Karpas-422 (cell line): ENCODE data around the gene C1RL. TPM values are rescaled to one million over a fixed set of nuclear protein-coding genes. Genes with fewer than 3 reads are reported as not detected.

Experiments used
- DNase-seq: peaks from one replicate; pipeline ENCODE4 v3.0.0-alpha.2; 2015
- H2AFZ ChIP-seq: fragments of 200-600 bp; sonication (generic); 2 replicates; pipeline ENCODE4 v1.6.1; 2014; ENCODE audit warnings: antibody characterized with exemption, low read length, mixed read lengths
- H3K27ac ChIP-seq: fragments of 200-600 bp; sonication (generic); 2 replicates; pipeline ENCODE4 v1.5.1; 2014; ENCODE audit warnings: mild to moderate bottlenecking, low read length, moderate library complexity
- H3K27me3 ChIP-seq: fragments of 200-600 bp; sonication (generic); 2 replicates; pipeline ENCODE4 v1.6.1; 2014; ENCODE audit warnings: low read length, mixed read lengths
- H3K36me3 ChIP-seq: fragments of 200-600 bp; sonication (generic); 2 replicates; pipeline ENCODE4 v1.6.1; 2014; ENCODE audit warnings: low read length, mixed read lengths; ENCODE audit not compliant: insufficient read depth
- H3K4me1 ChIP-seq: fragments of 200-600 bp; sonication (generic); 2 replicates; pipeline ENCODE4 v1.6.1; 2014; ENCODE audit warnings: mild to moderate bottlenecking, low read length, mixed read lengths
- H3K4me2 ChIP-seq: fragments of 200-600 bp; sonication (generic); 2 replicates; pipeline ENCODE4 v1.6.1; 2014; ENCODE audit warnings: low read length, low read depth, mild to moderate bottlenecking; ENCODE audit not compliant: poor library complexity, severe bottlenecking
- H3K4me3 ChIP-seq: fragments of 200-600 bp; sonication (generic); 2 replicates; pipeline ENCODE4 v1.5.1; 2014; ENCODE audit warnings: mild to moderate bottlenecking, antibody characterized with exemption, low read length, mixed read lengths
- H3K79me2 ChIP-seq: fragments of 200-600 bp; sonication (generic); 2 replicates; pipeline ENCODE4 v1.6.1; 2014; ENCODE audit warnings: mild to moderate bottlenecking, low read length, mixed read lengths
- H3K9ac ChIP-seq: fragments of 200-600 bp; sonication (generic); 2 replicates; pipeline ENCODE4 v1.6.0; 2014; ENCODE audit warnings: low read length
- H3K9me2 ChIP-seq: fragments of 200-600 bp; sonication (generic), shearing (Covaris generic); replicated peaks from 2 replicates; pipeline ENCODE4 v1.6.0; 2014; ENCODE audit warnings: mild to moderate bottlenecking, low read length, moderate library complexity; ENCODE audit not compliant: insufficient read depth
- H3K9me3 ChIP-seq: fragments of 300-700, 200-600 bp; sonication (generic); 2 replicates; pipeline ENCODE4 v1.6.1; 2014; ENCODE audit warnings: low read length, mixed read lengths
- H4K20me1 ChIP-seq: fragments of 200-600 bp; sonication (generic); 2 replicates; pipeline ENCODE4 v1.6.1; 2014; ENCODE audit warnings: mild to moderate bottlenecking, antibody characterized with exemption, low read length, low read depth; ENCODE audit not compliant: insufficient read depth
- total RNA-seq: library from RNA; depleted of rRNA; stranded (reverse); fragments of >200 nt; shearing (Covaris generic); gene quantifications from 2 replicates; pipeline ENCODE4 v1.2.3, GENCODE V29; 2014; ENCODE audit warnings: low replicate concordance

C1RL gene
- total RNA-seq, 1 experiment from 2014 or later, result 81.5 TPM

- no peak overlapping the region for H3K4me3 ChIP-seq
- no peaks in the 10 kb centered on the region for H4K20me1 ChIP-seq
- no peak for DNase-seq
- H3K9me2 ChIP-seq, result no peaks in the 10 kb centered on the region
- no peaks in the 10 kb centered on the region for H3K4me1 ChIP-seq
- H3K36me3 ChIP-seq, result no peaks in the 10 kb centered on the region
- no peak overlapping the region for H2AFZ ChIP-seq
- H3K9me3 ChIP-seq, result no peaks in the 10 kb centered on the region
- no peaks in the 10 kb centered on the region for H3K27me3 ChIP-seq
- H3K27ac ChIP-seq, result no peak overlapping the region
- no peak overlapping the region for H3K4me2 ChIP-seq
- H3K9ac ChIP-seq, result no peak overlapping the region
- no peaks in the 10 kb centered on the region for H3K79me2 ChIP-seq
These were observed 33.9 kb upstream of the C1RL start for GRCh38 chr12:7142809-7143465.

- Histone ChIP-seq H3K79me2 (no peaks in the 10 kb centered on the region), H3K27ac (no peak overlapping the region), H4K20me1 (no peaks in the 10 kb centered on the region), H2AFZ (no peak overlapping the region), H3K9me3 (no peaks in the 10 kb centered on the region), H3K27me3 (no peaks in the 10 kb centered on the region), H3K4me1 (no peaks in the 10 kb centered on the region), H3K9me2 (no peaks in the 10 kb centered on the region), H3K36me3 (no peaks in the 10 kb centered on the region), H3K4me3 (no peak overlapping the region), H3K4me2 (no peak overlapping the region), H3K9ac (no peak overlapping the region)
- peak; percentile 91 for DNase-seq
These were observed 33.1 kb upstream of the C1RL start for GRCh38 chr12:7142056-7142644.

DNA sequence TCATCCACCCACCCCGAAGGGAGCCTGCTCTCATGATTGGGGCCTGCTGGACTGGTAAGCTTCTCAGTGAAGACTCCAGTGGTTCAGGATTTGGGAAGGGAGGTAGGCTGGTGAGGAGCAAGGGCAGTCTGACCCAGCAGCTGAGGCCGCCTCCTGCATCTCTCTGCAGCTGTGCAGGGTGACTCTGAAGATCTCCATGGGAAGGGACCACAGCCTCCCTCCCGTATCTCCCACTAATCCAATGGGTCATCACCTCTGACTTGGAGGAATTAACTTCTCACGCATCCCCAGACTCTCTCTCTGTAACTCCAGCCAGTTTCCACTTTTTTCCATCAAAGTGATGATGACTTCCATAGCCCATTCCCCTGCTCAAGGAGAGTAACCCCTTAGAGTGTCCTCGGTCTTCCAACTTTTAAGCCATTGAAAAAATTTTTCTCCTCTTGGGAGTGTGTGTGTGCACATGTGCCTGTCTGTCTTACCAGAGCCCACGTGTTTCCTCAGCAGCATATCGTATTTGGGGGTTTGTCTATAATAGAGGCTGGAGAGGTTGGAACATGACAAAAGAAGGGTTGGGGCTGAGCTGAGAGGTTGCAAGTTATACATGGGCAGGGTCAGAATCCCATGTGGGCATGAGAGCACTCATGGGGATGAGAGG lies 32.5 kb upstream of the C1RL start:
- Histone ChIP-seq H3K9me3 (no peaks in the 10 kb centered on the region), H3K4me3 (no peak overlapping the region), H3K9me2 (no peaks in the 10 kb centered on the region), H3K9ac (no peak overlapping the region), H3K79me2 (no peaks in the 10 kb centered on the region), H3K4me2 (no peak overlapping the region), H3K27ac (no peak overlapping the region), H2AFZ (no peak overlapping the region), H3K27me3 (no peaks in the 10 kb centered on the region), H4K20me1 (no peaks in the 10 kb centered on the region), H3K4me1 (no peaks in the 10 kb centered on the region), H3K36me3 (no peaks in the 10 kb centered on the region)
- no peak for DNase-seq

DNA sequence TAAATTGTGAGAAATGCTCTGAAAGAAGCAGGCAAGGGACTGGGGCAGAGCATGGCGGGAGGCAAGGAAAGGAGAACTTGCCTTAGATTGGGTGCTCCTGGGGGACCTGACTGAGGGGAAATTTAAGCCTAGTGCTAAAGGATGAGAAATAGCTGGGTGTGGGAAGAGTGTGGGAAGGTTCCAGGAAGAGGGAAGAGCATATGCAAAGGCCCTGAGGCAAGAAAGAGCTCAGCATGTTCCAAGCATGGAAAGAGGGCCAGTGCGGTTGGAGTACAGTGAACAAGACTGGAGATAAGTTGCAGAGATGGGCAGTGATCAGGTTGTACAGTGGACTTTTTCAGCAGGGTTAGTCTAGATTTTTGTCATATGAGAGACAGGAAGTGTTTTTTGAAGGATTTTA lies 30.2 kb upstream of the C1RL start:
- Histone ChIP-seq H3K4me3 (no peak overlapping the region), H3K27me3 (no peaks in the 10 kb centered on the region), H3K4me1 (no peaks in the 10 kb centered on the region), H3K36me3 (no peaks in the 10 kb centered on the region), H3K79me2 (no peaks in the 10 kb centered on the region), H3K4me2 (no peak overlapping the region), H2AFZ (no peak overlapping the region), H3K27ac (no peak overlapping the region), H4K20me1 (no peaks in the 10 kb centered on the region), H3K9me2 (no peaks in the 10 kb centered on the region), H3K9me3 (no peaks in the 10 kb centered on the region), H3K9ac (no peak overlapping the region)
- DNase-seq, result no peak

GRCh38 chr12:7137908-7138307 lies 28.9 kb upstream of the C1RL start:
- Histone ChIP-seq H3K9me2 (no peaks in the 10 kb centered on the region), H3K4me3 (no peak overlapping the region), H3K9me3 (no peaks in the 10 kb centered on the region), H3K27ac (no peak overlapping the region), H3K79me2 (no peaks in the 10 kb centered on the region), H3K4me1 (no peaks in the 10 kb centered on the region), H3K4me2 (no peak overlapping the region), H4K20me1 (no peaks in the 10 kb centered on the region), H3K9ac (no peak overlapping the region), H3K36me3 (no peaks in the 10 kb centered on the region), H2AFZ (no peak overlapping the region), H3K27me3 (no peaks in the 10 kb centered on the region)
- no peak for DNase-seq

DNA sequence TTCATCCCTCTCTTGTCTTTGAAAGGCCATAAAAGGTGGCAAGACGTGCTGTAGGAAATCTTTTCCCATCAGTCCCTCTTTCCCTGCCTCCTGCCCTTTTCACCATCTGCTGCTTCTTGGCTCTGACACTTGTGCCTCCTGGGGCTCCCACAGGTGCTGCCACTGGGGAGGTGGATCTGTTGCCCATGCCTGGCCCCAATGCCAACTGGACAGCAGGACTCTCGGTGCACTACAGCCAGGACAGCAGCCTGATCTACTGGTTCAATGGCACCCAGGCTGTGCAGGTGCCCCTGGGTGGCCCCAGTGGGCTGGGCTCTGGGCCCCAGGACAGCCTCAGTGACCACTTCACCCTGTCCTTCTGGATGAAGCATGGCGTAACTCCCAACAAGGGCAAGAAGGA lies 27.7 kb upstream of the C1RL start:
- no peaks in the 10 kb centered on the region for H3K9me3 ChIP-seq
- no peaks in the 10 kb centered on the region for H3K79me2 ChIP-seq
- no peak overlapping the region for H3K27ac ChIP-seq
- no peak overlapping the region for H3K4me3 ChIP-seq
- H3K4me2 ChIP-seq, result no peak overlapping the region
- no peak for DNase-seq
- H3K27me3 ChIP-seq, result no peaks in the 10 kb centered on the region
- no peaks in the 10 kb centered on the region for H3K4me1 ChIP-seq
- no peak overlapping the region for H3K9ac ChIP-seq
- H3K9me2 ChIP-seq, result no peaks in the 10 kb centered on the region
- no peaks in the 10 kb centered on the region for H3K36me3 ChIP-seq
- no peaks in the 10 kb centered on the region for H4K20me1 ChIP-seq
- no peak overlapping the region for H2AFZ ChIP-seq

- H4K20me1 ChIP-seq, result no peaks in the 10 kb centered on the region
- no peaks in the 10 kb centered on the region for H3K79me2 ChIP-seq
- H3K9ac ChIP-seq, result no peak overlapping the region
- no peak overlapping the region for H3K4me3 ChIP-seq
- peaks cover 5% of the 10 kb centered on the region for H3K4me1 ChIP-seq
- H3K27ac ChIP-seq, result no peak overlapping the region
- no peak overlapping the region for H3K4me2 ChIP-seq
- no peaks in the 10 kb centered on the region for H3K27me3 ChIP-seq
- H3K9me3 ChIP-seq, result no peaks in the 10 kb centered on the region
- H2AFZ ChIP-seq, result no peak overlapping the region
- H3K9me2 ChIP-seq, result no peaks in the 10 kb centered on the region
- DNase-seq, result no peak
- no peaks in the 10 kb centered on the region for H3K36me3 ChIP-seq
These were observed 27.1 kb upstream of the C1RL start for GRCh38 chr12:7136071-7136470.

- no peaks in the 10 kb centered on the region for H4K20me1 ChIP-seq
- H3K9me2 ChIP-seq, result no peaks in the 10 kb centered on the region
- H3K79me2 ChIP-seq, result no peaks in the 10 kb centered on the region
- no peak overlapping the region for H3K4me2 ChIP-seq
- peaks cover 16% of the 10 kb centered on the region for H3K4me1 ChIP-seq
- H3K4me3 ChIP-seq, result no peak overlapping the region
- H3K27me3 ChIP-seq, result no peaks in the 10 kb centered on the region
- DNase-seq, result no peak
- no peaks in the 10 kb centered on the region for H3K36me3 ChIP-seq
- no peak overlapping the region for H2AFZ ChIP-seq
- H3K9ac ChIP-seq, result no peak overlapping the region
- H3K9me3 ChIP-seq, result no peaks in the 10 kb centered on the region
- H3K27ac ChIP-seq, result no peak overlapping the region
These were observed 25.6 kb upstream of the C1RL start for GRCh38 chr12:7134396-7135166.
